Endothelial cell of umbilical vein (primary cell): ENCODE results near the gene VWA5B2.

Experiments used
- EZH2 ChIP-seq: IDR thresholded peaks from 2 replicates; pipeline ENCODE4 v1.6.1; 2012; ENCODE audit warnings: borderline replicate concordance, low read depth, mild to moderate bottlenecking, moderate library complexity, low read length, inconsistent platforms; ENCODE audit not compliant: severe bottlenecking
- FOS ChIP-seq: IDR thresholded peaks from 2 replicates; pipeline ENCODE4 v1.6.1; 2011; ENCODE audit warnings: mild to moderate bottlenecking, low read length, moderate library complexity, borderline replicate concordance; ENCODE audit not compliant: insufficient read depth
- GATA2 ChIP-seq: IDR thresholded peaks from 2 replicates; pipeline ENCODE4 v1.7.0; 2011; ENCODE audit warnings: low read depth, mild to moderate bottlenecking, moderate library complexity, mixed read lengths, low read length; ENCODE audit not compliant: insufficient read length, insufficient read depth
- JUN ChIP-seq: IDR thresholded peaks from 2 replicates; pipeline ENCODE4 v1.6.1; 2011; ENCODE audit warnings: borderline replicate concordance, low read depth; ENCODE audit not compliant: insufficient read length, insufficient read depth
- MYC ChIP-seq: IDR thresholded peaks from one replicate; pipeline ENCODE4 v1.6.1; 2011; ENCODE audit warnings: mild to moderate bottlenecking, low read depth, low read length
- POLR2A ChIP-seq: IDR thresholded peaks from 2 replicates; pipeline ENCODE4 v1.6.1; 2012; ENCODE audit warnings: low read depth, mild to moderate bottlenecking, control low read depth, low read length
- POLR2AphosphoS5 ChIP-seq: IDR thresholded peaks from 2 replicates; pipeline ENCODE4 v1.6.1; 2012; ENCODE audit warnings: low read depth, mild to moderate bottlenecking, control low read depth, low read length, moderate library complexity; ENCODE audit not compliant: insufficient read depth
- TF ChIP-seq, protein P1 (sequence below), 2 donors: IDR thresholded peaks; 1 replicate in 1 of 2; 2 replicates in 1 of 2; pipeline ENCODE4 v1.5.1; 2011; ENCODE audit warnings: low read length in 2 of 2, mild to moderate bottlenecking in 2 of 2, moderate library complexity in 2 of 2, control low read depth in 1 of 2, inconsistent platforms in 1 of 2, low read depth in 1 of 2; ENCODE audit not compliant: insufficient read depth in 1 of 2; ENCODE audit errors: extremely low read depth in 1 of 2
- TF ChIP-seq, protein P2 (sequence below): IDR thresholded peaks from 2 replicates; pipeline ENCODE4 v1.6.1; 2011; ENCODE audit not compliant: insufficient read depth, insufficient read length

DNA sequence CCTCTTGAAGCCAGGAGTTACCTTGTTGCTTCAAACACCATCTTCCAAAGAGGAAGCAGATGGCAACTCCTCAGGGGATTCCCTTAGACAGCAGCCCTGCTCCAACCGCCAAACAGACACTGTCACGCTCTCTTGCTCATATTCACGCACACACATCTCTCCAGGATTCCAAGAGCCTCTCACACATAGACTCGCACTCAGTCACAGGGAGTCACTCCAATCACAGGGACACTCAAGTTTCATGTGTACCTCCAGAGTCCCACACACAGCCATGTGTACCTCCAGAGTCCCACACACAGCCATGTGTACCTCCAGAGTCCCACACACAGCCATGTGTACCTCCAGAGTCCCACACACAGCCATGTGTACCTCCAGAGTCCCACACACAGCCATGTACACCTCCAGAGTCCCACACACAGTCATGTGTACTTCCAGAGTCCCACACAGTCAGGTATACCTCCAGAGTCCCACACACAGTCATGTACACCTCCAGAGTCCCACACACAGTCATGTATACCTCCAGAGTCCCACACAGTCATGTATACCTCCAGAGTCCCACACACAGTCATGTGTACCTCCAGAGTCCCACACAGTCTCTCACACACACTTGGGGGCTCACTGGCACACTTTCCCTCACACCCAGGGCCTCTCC, 6.1 kb downstream of the VWA5B2 start:
- TF ChIP-seq, protein P1, sequence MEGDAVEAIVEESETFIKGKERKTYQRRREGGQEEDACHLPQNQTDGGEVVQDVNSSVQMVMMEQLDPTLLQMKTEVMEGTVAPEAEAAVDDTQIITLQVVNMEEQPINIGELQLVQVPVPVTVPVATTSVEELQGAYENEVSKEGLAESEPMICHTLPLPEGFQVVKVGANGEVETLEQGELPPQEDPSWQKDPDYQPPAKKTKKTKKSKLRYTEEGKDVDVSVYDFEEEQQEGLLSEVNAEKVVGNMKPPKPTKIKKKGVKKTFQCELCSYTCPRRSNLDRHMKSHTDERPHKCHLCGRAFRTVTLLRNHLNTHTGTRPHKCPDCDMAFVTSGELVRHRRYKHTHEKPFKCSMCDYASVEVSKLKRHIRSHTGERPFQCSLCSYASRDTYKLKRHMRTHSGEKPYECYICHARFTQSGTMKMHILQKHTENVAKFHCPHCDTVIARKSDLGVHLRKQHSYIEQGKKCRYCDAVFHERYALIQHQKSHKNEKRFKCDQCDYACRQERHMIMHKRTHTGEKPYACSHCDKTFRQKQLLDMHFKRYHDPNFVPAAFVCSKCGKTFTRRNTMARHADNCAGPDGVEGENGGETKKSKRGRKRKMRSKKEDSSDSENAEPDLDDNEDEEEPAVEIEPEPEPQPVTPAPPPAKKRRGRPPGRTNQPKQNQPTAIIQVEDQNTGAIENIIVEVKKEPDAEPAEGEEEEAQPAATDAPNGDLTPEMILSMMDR (IDR thresholded peaks at IDR 0.05; ENCODE audit: extremely low read depth in 1 of 2, insufficient read depth in 1 of 2, low read depth in 1 of 2, low read length in 2 of 2) = no peak
- TF ChIP-seq POLR2AphosphoS5 = no peak
- TF ChIP-seq, protein P2, sequence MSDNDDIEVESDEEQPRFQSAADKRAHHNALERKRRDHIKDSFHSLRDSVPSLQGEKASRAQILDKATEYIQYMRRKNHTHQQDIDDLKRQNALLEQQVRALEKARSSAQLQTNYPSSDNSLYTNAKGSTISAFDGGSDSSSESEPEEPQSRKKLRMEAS = no peak
- no peak for TF ChIP-seq POLR2A
- TF ChIP-seq MYC = no peak
- no peak for TF ChIP-seq FOS
- no peak for TF ChIP-seq GATA2
- no peak for TF ChIP-seq EZH2
- no peak for TF ChIP-seq JUN
